Upper lobe of left lung (tissue), 6 donors: ENCODE measurements around the gene REXO4. TPM values are rescaled to one million over a fixed set of nuclear protein-coding genes. Genes with fewer than 3 reads are reported as not detected.

Experiments used
- ATAC-seq, 2 donors: fragments of 200-7000 bp; cut with Tn5 transposase; one replicate each; pipeline ENCODE4 v1.9.1; 2022; ENCODE audit warnings: mild to moderate bottlenecking in 2 of 2, moderate library complexity in 2 of 2; ENCODE audit not compliant: low FRiP score in 2 of 2
- DNase-seq, 2 donors: peaks; one replicate each; pipeline ENCODE4 v3.0.0-alpha.2; 2019 to 2020
- H3K27ac ChIP-seq, 4 donors: fragments of 200-600 bp; sonication (generic); one replicate each; pipeline ENCODE4 v1.5.1; 2016 to 2019
- H3K27me3 ChIP-seq, 4 donors: fragments of 200-600 bp; sonication (generic); one replicate each; pipeline ENCODE4 v1.5.1; 2017 to 2019
- H3K36me3 ChIP-seq, 4 donors: fragments of 200-600 bp; sonication (generic); one replicate each; pipeline ENCODE4 v1.5.1; 2016 to 2019
- H3K4me1 ChIP-seq, 4 donors: fragments of 200-600 bp; sonication (generic); one replicate each; pipeline ENCODE4 v1.5.1; 2018 to 2019
- H3K4me3 ChIP-seq, 4 donors: fragments of 200-600 bp; sonication (generic); one replicate each; pipeline ENCODE4 v1.5.1; 2017 to 2019; ENCODE audit warnings: mild to moderate bottlenecking in 2 of 4, moderate library complexity in 1 of 4
- H3K9me3 ChIP-seq, 4 donors: fragments of 200-600 bp; sonication (generic); one replicate each; pipeline ENCODE4 v1.5.1; 2018 to 2019
- EP300 ChIP-seq, 4 donors: sonication (generic); formaldehyde crosslinking; IDR thresholded peaks; one replicate each; pipeline ENCODE4 v1.5.1; 2017; ENCODE audit warnings: antibody characterized with exemption in 4 of 4, control low read depth in 2 of 4
- POLR2A ChIP-seq, 4 donors: fragments of 450-650 bp; IDR thresholded peaks; one replicate each; pipeline ENCODE4 v1.5.1; 2016 to 2017; ENCODE audit warnings: antibody characterized with exemption in 4 of 4, mild to moderate bottlenecking in 2 of 4
- POLR2AphosphoS5 ChIP-seq, 2 donors: sonication (generic); formaldehyde crosslinking; IDR thresholded peaks; one replicate each; pipeline ENCODE4 v1.5.1; 2017; ENCODE audit warnings: antibody characterized with exemption in 2 of 2
- WGBS, 2 donors: methylation state at CpG; one replicate each; pipeline ENCODE4 v1.1.5; 2017 to 2018; 5-methylcytosine and 5-hydroxymethylcytosine counted together
- total RNA-seq, 6 donors: library from RNA; depleted of rRNA in 4 of 6; stranded (reverse); fragments of >200 nt in 4 of 6; gene quantifications; one replicate each; pipeline versions ENCODE4 v1.1.0 to v1.2.1, GENCODE V29; 2016 to 2021
- TF ChIP-seq, protein P1 (sequence below), 6 experiments: fragments of 450-650 bp in 4 of 6; fragments of 200-600 bp in 2 of 6; sonication (generic) in 2 of 6; IDR thresholded peaks; one replicate each; pipeline ENCODE4 v1.5.1; 2016 to 2019; ENCODE audit warnings: antibody characterized with exemption in 6 of 6
- donor health status: DM: no; HTN: no; CAD: no; lungs with moderate emphysema.
- donor health status: DM: no; HTN: yes; CAD: no; lungs with severe emphysema.

The REXO4 gene
- total RNA-seq, 6 donors from 2014 or later = 14.7 to 34.3 (median 23.1) TPM

DNA sequence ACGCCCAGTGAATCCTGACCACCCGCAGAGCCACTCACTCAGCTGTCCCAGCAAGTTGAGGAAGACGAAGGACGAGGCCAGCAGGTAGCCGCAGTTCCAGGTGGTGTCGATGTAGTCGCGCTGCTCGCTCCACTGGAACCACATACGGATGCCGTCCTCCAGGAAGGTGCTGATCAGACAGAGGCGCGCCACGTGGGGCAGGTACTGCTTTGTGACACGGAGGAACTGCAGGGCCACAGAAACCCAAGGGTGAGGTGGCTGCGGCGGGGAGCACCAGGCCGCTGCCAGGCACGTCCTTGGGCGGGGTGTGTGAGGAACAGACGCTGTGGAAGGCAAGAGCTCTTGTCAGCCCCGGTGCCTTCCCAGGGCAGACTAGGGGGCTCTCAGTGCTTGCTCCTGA lies 50.6 kb downstream of the REXO4 start:
- WGBS, 2 donors = 94% methylated on average over 15 to 18 of the region's 22 CpGs
- ATAC-seq = no peak
- Histone ChIP-seq H3K4me1 (peaks cover 41 to 48% (median 46%) of the 10 kb centered on the region in 4 donors), H3K27ac (no peak overlapping the region), H3K4me3 (no peak overlapping the region), H3K27me3 (no peaks in the 10 kb centered on the region), H3K9me3 (no peaks in the 10 kb centered on the region), H3K36me3 (peaks cover 33 to 84% (median 49%) of the 10 kb centered on the region in 4 donors)
- TF ChIP-seq EP300 (IDR thresholded peaks at IDR 0.05) (no peak), POLR2A (IDR thresholded peaks at IDR 0.05) (no peak), POLR2AphosphoS5 (IDR thresholded peaks at IDR 0.05) (no peak)
- TF ChIP-seq, protein P1, sequence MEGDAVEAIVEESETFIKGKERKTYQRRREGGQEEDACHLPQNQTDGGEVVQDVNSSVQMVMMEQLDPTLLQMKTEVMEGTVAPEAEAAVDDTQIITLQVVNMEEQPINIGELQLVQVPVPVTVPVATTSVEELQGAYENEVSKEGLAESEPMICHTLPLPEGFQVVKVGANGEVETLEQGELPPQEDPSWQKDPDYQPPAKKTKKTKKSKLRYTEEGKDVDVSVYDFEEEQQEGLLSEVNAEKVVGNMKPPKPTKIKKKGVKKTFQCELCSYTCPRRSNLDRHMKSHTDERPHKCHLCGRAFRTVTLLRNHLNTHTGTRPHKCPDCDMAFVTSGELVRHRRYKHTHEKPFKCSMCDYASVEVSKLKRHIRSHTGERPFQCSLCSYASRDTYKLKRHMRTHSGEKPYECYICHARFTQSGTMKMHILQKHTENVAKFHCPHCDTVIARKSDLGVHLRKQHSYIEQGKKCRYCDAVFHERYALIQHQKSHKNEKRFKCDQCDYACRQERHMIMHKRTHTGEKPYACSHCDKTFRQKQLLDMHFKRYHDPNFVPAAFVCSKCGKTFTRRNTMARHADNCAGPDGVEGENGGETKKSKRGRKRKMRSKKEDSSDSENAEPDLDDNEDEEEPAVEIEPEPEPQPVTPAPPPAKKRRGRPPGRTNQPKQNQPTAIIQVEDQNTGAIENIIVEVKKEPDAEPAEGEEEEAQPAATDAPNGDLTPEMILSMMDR (IDR thresholded peaks at IDR 0.05) = no peak
- DNase-seq = no peak

DNA sequence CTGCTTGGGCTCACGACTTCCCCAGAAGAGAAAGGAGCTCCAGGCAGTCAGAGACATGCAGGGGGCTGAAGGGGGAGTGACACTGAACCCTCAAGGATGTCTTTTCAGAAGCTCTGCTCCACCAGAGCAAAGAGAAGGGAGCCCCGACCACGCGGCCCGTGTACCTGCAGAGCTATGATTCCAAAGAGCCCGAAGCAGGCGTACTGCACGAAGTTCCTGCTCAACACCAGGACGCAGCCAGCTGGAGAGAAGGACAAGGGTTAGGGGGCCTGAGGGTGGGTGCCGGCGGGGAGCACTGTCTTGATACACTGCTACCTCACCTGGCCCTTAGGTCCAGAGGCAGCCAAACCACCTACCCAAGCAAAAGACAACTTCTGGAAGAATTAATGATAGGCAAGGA lies 51.4 kb downstream of the REXO4 start:
- no peak for DNase-seq
- no peaks in the 10 kb centered on the region for H3K9me3 ChIP-seq
- peaks cover 33 to 40% (median 38%) of the 10 kb centered on the region in 4 donors for H3K4me1 ChIP-seq
- no peaks in the 10 kb centered on the region for H3K27me3 ChIP-seq
- no peak overlapping the region for H3K27ac ChIP-seq
- no peak for ATAC-seq
- no peak for TF ChIP-seq EP300 (IDR thresholded peaks at IDR 0.05)
- no peak for TF ChIP-seq POLR2AphosphoS5 (IDR thresholded peaks at IDR 0.05)
- no peak for TF ChIP-seq POLR2A (IDR thresholded peaks at IDR 0.05)
- TF ChIP-seq, protein P1 (IDR thresholded peaks at IDR 0.05) = no peak
- no peak overlapping the region for H3K4me3 ChIP-seq
- 89 to 93% methylated on average over 9 to 11 of the region's 11 CpGs for WGBS, 2 donors
- peaks cover 34 to 91% (median 56%) of the 10 kb centered on the region in 4 donors for H3K36me3 ChIP-seq

DNA sequence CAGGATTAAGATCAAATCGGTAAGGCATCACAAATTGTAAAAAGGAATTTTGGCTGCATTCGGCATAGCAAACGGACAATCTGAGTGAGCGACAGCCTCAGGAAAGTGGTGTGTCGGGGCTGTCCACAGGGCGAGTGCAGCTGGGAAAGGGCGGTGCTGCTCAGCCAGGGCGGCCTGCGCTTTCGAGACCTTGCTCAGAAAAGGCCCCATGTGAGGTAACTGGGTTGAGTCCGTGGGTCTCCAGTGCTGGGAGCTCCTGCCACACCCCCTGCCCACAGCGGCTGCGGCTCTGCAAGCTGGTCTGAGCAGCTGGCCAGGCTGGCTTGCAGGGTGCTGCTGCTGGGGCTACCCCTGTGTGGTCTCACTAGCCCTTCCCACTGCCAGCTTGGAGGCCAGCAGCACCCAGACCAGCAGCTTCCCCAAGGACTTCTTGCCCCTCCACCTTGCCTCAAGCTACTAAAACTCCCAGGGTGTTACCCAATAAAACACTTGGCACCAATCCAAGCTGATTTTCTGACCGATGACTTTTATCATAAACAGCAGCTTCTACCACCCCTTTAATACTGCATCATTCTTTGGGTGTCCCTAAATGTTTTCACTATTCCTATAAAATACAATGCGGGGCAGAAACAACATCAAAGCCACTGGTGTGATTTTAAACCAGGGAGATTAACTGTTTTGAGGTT lies 55.3 kb downstream of the REXO4 start:
- peaks cover 37 to 85% (median 70%) of the 10 kb centered on the region in 4 donors for H3K36me3 ChIP-seq
- WGBS, 2 donors = 87 to 92% methylated on average over 14 to 15 of the region's 15 CpGs
- DNase-seq (peak in 1 of 2 donors; percentile 80), ATAC-seq (no peak)
- H3K4me1 ChIP-seq = peaks cover 5 to 18% (median 7%) of the 10 kb centered on the region in 4 donors
- H3K4me3 ChIP-seq = no peak overlapping the region
- no peaks in the 10 kb centered on the region for H3K9me3 ChIP-seq
- H3K27me3 ChIP-seq = no peaks in the 10 kb centered on the region
- no peak overlapping the region for H3K27ac ChIP-seq
- TF ChIP-seq POLR2AphosphoS5 (IDR thresholded peaks at IDR 0.05) (no peak), POLR2A (IDR thresholded peaks at IDR 0.05) (no peak), EP300 (IDR thresholded peaks at IDR 0.05) (no peak)
- TF ChIP-seq, protein P1 (IDR thresholded peaks at IDR 0.05) = no peak

DNA sequence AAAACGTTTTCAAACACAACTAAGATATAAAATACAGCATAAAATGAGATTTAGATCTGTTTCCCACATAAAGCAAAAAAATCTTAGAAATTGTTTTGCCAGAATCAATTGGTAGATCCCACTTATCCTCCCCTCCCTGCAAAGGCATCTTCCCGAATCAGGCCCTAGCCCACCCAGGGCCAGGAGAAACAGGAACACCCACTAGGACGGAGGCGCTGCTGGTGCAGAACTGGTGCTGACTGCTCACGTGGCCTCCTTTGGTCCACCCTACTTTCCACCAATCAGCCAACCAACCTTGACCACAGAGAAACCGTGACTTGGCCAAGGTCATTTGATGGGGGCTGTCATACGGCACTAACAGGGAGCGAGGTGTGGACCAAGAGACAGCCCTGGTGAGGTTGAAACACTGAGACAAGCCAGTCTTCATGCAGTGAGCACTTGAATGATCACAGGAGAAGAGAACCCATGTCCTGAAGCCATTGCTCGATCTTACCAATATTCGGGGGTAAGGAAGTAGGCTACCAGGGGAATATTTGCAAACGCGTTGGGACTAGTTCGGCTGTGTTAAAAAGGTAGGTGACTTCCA lies 56.2 kb downstream of the REXO4 start:
- DNase-seq (no peak), ATAC-seq (no peak)
- Histone ChIP-seq H3K27ac (no peak overlapping the region), H3K36me3 (peaks cover 32 to 76% (median 61%) of the 10 kb centered on the region in 4 donors), H3K27me3 (no peaks in the 10 kb centered on the region), H3K4me3 (no peak overlapping the region), H3K4me1 (peaks cover 12 to 26% (median 14%) of the 10 kb centered on the region in 4 donors), H3K9me3 (no peaks in the 10 kb centered on the region)
- 80 to 84% methylated on average over 13 of the region's 13 CpGs for WGBS, 2 donors
- TF ChIP-seq POLR2AphosphoS5 (IDR thresholded peaks at IDR 0.05) (no peak), EP300 (IDR thresholded peaks at IDR 0.05) (no peak), POLR2A (IDR thresholded peaks at IDR 0.05) (no peak)
- TF ChIP-seq, protein P1 (IDR thresholded peaks at IDR 0.05) = no peak
